ENCODE data around the gene SLC12A7.
"Not testable (repeated sequence)": the region's sequence is repeated elsewhere in the genome, so short reads cannot be mapped to it uniquely, and the experiment has no call there.

GRCh38 chr5:1157461-1157986 is 45.7 kb upstream of the SLC12A7 start:
- not testable (repeated sequence) for TF ChIP-seq YY1 (IDR thresholded peaks at IDR 0.05; ENCODE audit: insufficient read depth, insufficient read length); ZNF274 (IDR thresholded peaks at IDR 0.05; ENCODE audit: low read depth, low read length); SUZ12 (IDR thresholded peaks at IDR 0.05; ENCODE audit: extremely low read depth, insufficient read depth, insufficient read length)

All from NT2/D1 (cell line).